Measurements from ENCODE around the gene CHRNE.
"Not testable (repeated sequence)": the region's sequence is repeated elsewhere in the genome, so short reads cannot be mapped to it uniquely, and the experiment has no call there.

The CHRNE gene

GRCh38 chr17:4919511-4920047 is 16.7 kb upstream of the CHRNE start:
- ChIA-PET POLR2A (interaction anchor here (0.6 to 1.1 kb wide), 2 partner anchors 20 to 444 kb away, joined by 3 read pairs; partner anchors contain the start of genes RNF167 and SLC25A11), CTCF (interaction anchor here (1.0 to 2.8 kb wide), 8 partner anchors 11 to 112 kb away, joined by 3 to 21 read pairs (median 5); partner anchors contain the start of gene CHRNE)
- TF ChIP-seq CTCF (IDR thresholded peaks at IDR 0.05; ENCODE audit: insufficient read depth, low read length, missing control alignments) = no peak
- no peak overlapping the region for H3K4me3 ChIP-seq (ENCODE audit: low read depth, low read length)
- no peak for DNase-seq (ENCODE audit: low read depth, low spot score)

- H3K4me3 ChIP-seq (ENCODE audit: low read depth, low read length); POLR2A ChIA-PET; DNase-seq (ENCODE audit: low read depth, low spot score): not testable (repeated sequence)
- CTCF ChIA-PET = interaction anchor here (1.1 to 3.5 kb wide), 5 partner anchors 12 to 75 kb away, joined by 3 to 16 read pairs (median 4); partner anchors contain the start of gene CHRNE
These were observed 11.7 kb upstream of the CHRNE start for GRCh38 chr17:4914551-4914950.

GRCh38 chr17:4913994-4914393 is 11.1 kb upstream of the CHRNE start:
- CTCF ChIA-PET = interaction anchor here (1.1 to 6.7 kb wide), 5 partner anchors 11 to 149 kb away, joined by 3 to 93 read pairs (median 5); partner anchors contain the start of gene CHRNE
- no peak for DNase-seq (ENCODE audit: low read depth, low spot score)
- no peak overlapping the region for H3K4me3 ChIP-seq (ENCODE audit: low read depth, low read length)
- no peak for TF ChIP-seq CTCF (IDR thresholded peaks at IDR 0.05; ENCODE audit: insufficient read depth, low read length, missing control alignments)
- POLR2A ChIA-PET = no interaction called here

GRCh38 chr17:4908711-4909496 is 6.0 kb upstream of the CHRNE start:
- ChIA-PET POLR2A (interaction anchor here (0.5 to 1.8 kb wide), 9 partner anchors 13 to 153 kb away, joined by 3 to 8 read pairs (median 4); partner anchors contain the start of genes PSMB6, RNF167, SLC25A11 and SPAG7), CTCF (interaction anchor here (0.6 to 6.7 kb wide), 36 partner anchors 8 to 227 kb away, joined by 3 to 93 read pairs (median 4); partner anchors contain the start of genes ARRB2, C17orf107, CAMTA2 and INCA1)
- DNase-seq (ENCODE audit: low read depth, low spot score) = peak; percentile 40
- peak; percentile 89 for TF ChIP-seq CTCF (IDR thresholded peaks at IDR 0.05; ENCODE audit: insufficient read depth, low read length, missing control alignments)
- no peak overlapping the region for H3K4me3 ChIP-seq (ENCODE audit: low read depth, low read length)

- no peak for TF ChIP-seq CTCF (IDR thresholded peaks at IDR 0.05; ENCODE audit: insufficient read depth, low read length, missing control alignments)
- POLR2A ChIA-PET = interaction anchor here (0.9 to 1.8 kb wide), 4 partner anchors 32 to 112 kb away, joined by 4 to 8 read pairs (median 5); partner anchors contain the start of genes PSMB6, RNF167, SLC25A11 and SPAG7
- H3K4me3 ChIP-seq (ENCODE audit: low read depth, low read length) = no peak overlapping the region
- CTCF ChIA-PET = interaction anchor here (0.6 to 6.7 kb wide), 27 partner anchors 9 to 226 kb away, joined by 3 to 93 read pairs (median 4); partner anchors contain the start of genes ARRB2, C17orf107, CAMTA2 and INCA1
- no peak for DNase-seq (ENCODE audit: low read depth, low spot score)
These were observed 5.4 kb upstream of the CHRNE start for GRCh38 chr17:4908301-4908700.

- CTCF ChIA-PET = interaction anchor here (1.0 to 2.4 kb wide), 3 partner anchors 13 to 156 kb away, joined by 3 to 11 read pairs (median 10); no protein-coding TSS in a partner anchor
- DNase-seq (ENCODE audit: low read depth, low spot score); POLR2A ChIA-PET; H3K4me3 ChIP-seq (ENCODE audit: low read depth, low read length): not testable (repeated sequence)
These were observed 3.7 kb upstream of the CHRNE start for GRCh38 chr17:4906642-4907041.

- ChIA-PET CTCF (interaction anchor here (0.8 to 6.1 kb wide), 16 partner anchors 10 to 194 kb away, joined by 3 to 72 read pairs (median 5); partner anchors contain the start of genes ARRB2, GLTPD2 and VMO1), POLR2A (no interaction called here)
- H3K4me3 ChIP-seq (ENCODE audit: low read depth, low read length) = no peak overlapping the region
- TF ChIP-seq CTCF (IDR thresholded peaks at IDR 0.05; ENCODE audit: insufficient read depth, low read length, missing control alignments) = no peak
- DNase-seq (ENCODE audit: low read depth, low spot score) = no peak
These were observed 358 bp downstream of the CHRNE start for GRCh38 chr17:4902540-4902939.

Data from AG04449 (cell line).